SK-N-SH treated with all-trans-retinoic acid at 6 μM for 48 hours (cell line): ENCODE measurements around the gene WDR77.

Source experiments
- ARNTL ChIP-seq: fragments of 450-650 bp; formaldehyde crosslinking; IDR thresholded peaks from 2 replicates; pipeline ENCODE4 v1.5.0; 2020; ENCODE audit warnings: low read depth, mild to moderate bottlenecking, moderate library complexity, borderline replicate concordance
- CSDC2 ChIP-seq: fragments of 250-450 bp; sonication (Bioruptor Pico); IDR thresholded peaks from 2 replicates; pipeline ENCODE4 v1.5.0; 2020; ENCODE audit warnings: mild to moderate bottlenecking, moderate library complexity
- GLIS3 ChIP-seq: fragments of 250-450 bp; sonication (Bioruptor Pico); IDR thresholded peaks from 2 replicates; pipeline ENCODE4 v1.5.0; 2020; ENCODE audit warnings: mild to moderate bottlenecking, moderate library complexity
- OSR1 ChIP-seq: fragments of 250-450 bp; sonication (Bioruptor Pico); IDR thresholded peaks from 2 replicates; pipeline ENCODE4 v1.8.0; 2022; ENCODE audit warnings: moderate library complexity, mild to moderate bottlenecking, inconsistent platforms
- PATZ1 ChIP-seq: fragments of 250-450 bp; sonication (Bioruptor Pico); IDR thresholded peaks from 2 replicates; pipeline ENCODE4 v1.8.0; 2020; ENCODE audit warnings: mild to moderate bottlenecking, moderate library complexity, borderline replicate concordance
- TCF4 ChIP-seq: fragments of 250-450 bp; sonication (Bioruptor Pico); IDR thresholded peaks from 2 replicates; pipeline ENCODE4 v1.8.0; 2021; ENCODE audit warnings: mild to moderate bottlenecking, moderate library complexity, borderline replicate concordance
- ZNF565 ChIP-seq: fragments of 450-650 bp; formaldehyde crosslinking; conservative IDR thresholded peaks from 2 replicates; pipeline ENCODE4 v1.5.0; 2020; ENCODE audit warnings: low read depth, mild to moderate bottlenecking, moderate library complexity
- ZNF8 ChIP-seq: fragments of 450-650 bp; formaldehyde crosslinking; IDR thresholded peaks from 2 replicates; pipeline ENCODE4 v1.5.0; 2020; ENCODE audit warnings: mild to moderate bottlenecking, moderate library complexity
- TF ChIP-seq, protein P1 (sequence below): fragments of 250-450 bp; sonication (Bioruptor Pico); IDR thresholded peaks from 2 replicates; pipeline ENCODE4 v1.8.0; 2021; ENCODE audit warnings: low read depth, mild to moderate bottlenecking, moderate library complexity, borderline replicate concordance

DNA sequence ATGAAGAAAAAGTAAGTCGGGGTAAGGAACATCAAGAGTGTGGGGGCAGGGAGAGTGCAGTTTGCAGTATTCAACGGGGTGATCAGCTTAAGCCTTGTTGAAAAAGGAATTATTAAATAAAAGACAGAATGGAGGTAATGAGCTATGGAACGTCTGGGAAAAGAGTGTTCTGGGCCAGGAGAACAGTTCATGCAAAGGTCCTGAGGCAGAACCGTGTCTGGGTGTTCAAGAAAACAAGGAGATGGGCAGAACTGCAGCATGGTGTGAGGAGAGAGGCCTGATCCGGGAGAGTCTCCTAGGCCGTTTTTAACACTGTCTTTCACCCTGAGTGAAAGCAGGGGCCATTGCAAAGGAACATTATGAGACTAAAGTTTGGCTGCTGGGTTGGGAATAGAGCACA lies 41.8 kb downstream of the WDR77 start:
- no peak for TF ChIP-seq PATZ1 (CRISPR knock-in tag)
- TF ChIP-seq CSDC2 (CRISPR knock-in tag): no peak
- TF ChIP-seq ARNTL (CRISPR knock-in tag): no peak
- TF ChIP-seq OSR1 (CRISPR knock-in tag): no peak
- TF ChIP-seq ZNF565: no peak
- no peak for TF ChIP-seq GLIS3
- TF ChIP-seq ZNF8 (CRISPR knock-in tag): no peak
- TF ChIP-seq, protein P1, sequence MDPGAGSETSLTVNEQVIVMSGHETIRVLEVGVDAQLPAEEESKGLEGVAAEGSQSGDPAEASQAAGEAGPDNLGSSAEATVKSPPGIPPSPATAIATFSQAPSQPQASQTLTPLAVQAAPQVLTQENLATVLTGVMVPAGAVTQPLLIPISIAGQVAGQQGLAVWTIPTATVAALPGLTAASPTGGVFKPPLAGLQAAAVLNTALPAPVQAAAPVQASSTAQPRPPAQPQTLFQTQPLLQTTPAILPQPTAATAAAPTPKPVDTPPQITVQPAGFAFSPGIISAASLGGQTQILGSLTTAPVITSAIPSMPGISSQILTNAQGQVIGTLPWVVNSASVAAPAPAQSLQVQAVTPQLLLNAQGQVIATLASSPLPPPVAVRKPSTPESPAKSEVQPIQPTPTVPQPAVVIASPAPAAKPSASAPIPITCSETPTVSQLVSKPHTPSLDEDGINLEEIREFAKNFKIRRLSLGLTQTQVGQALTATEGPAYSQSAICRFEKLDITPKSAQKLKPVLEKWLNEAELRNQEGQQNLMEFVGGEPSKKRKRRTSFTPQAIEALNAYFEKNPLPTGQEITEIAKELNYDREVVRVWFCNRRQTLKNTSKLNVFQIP (CRISPR knock-in tag): no peak
- no peak for TF ChIP-seq TCF4
